ENCODE measurements around the gene GPR137.

DNA sequence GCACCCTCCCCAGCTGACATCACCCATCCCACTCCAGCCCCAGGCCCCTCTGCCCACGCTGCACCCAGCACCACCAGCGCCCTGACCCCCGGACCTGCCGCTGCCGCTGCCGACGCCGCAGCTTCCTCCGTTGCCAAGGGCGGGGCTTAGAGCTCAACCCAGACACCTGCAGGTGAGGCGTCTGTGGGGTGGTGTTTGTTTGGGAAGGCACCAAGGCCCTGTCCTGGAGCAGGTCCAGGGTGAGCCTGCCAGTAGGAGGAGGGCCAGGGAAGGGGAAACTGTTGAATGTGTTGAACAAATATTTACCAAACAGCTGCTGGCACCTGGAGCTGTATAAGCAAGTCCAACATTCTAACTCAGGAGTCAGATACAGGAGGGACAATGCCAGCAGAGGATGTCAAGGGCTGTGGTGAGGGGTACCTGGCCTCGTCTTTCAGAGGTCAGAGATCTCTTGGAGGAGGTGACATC is 48.1 kb upstream of the GPR137 start:
- TF ChIP-seq, protein P1, sequence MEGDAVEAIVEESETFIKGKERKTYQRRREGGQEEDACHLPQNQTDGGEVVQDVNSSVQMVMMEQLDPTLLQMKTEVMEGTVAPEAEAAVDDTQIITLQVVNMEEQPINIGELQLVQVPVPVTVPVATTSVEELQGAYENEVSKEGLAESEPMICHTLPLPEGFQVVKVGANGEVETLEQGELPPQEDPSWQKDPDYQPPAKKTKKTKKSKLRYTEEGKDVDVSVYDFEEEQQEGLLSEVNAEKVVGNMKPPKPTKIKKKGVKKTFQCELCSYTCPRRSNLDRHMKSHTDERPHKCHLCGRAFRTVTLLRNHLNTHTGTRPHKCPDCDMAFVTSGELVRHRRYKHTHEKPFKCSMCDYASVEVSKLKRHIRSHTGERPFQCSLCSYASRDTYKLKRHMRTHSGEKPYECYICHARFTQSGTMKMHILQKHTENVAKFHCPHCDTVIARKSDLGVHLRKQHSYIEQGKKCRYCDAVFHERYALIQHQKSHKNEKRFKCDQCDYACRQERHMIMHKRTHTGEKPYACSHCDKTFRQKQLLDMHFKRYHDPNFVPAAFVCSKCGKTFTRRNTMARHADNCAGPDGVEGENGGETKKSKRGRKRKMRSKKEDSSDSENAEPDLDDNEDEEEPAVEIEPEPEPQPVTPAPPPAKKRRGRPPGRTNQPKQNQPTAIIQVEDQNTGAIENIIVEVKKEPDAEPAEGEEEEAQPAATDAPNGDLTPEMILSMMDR (IDR thresholded peaks at IDR 0.05) = peak in 1 of 7 experiments; percentile 10
- no peak for TF ChIP-seq POLR2A (IDR thresholded peaks at IDR 0.05)

All from stomach (tissue), 4 donors.